Fibroblast of skin of left biceps (primary cell): Measurements from ENCODE around the gene LRCH3.

Experiments
- DNase-seq, 2 experiments: peaks; one replicate each; pipeline ENCODE4 v3.0.0-alpha.2; 2013; ENCODE audit warnings: low read depth in 2 of 2

The LRCH3 gene

GRCh38 chr3:197791113-197791891 lies at the start of gene LRCH3:
LRCH3 (plus strand) TSS chr3:197791254; CDS start chr3:197791279, 25 bp downstream.
- peak in 1 of 2 experiments; percentile 48 for DNase-seq

- DNase-seq, result no peak
Measured at GRCh38 chr3:197742787-197743186, 48.3 kb upstream of the LRCH3 start.

- no peak for DNase-seq
Measured at GRCh38 chr3:197746209-197746608, 44.8 kb upstream of the LRCH3 start.

GRCh38 chr3:197746801-197747237 lies 44.2 kb upstream of the LRCH3 start:
- no peak for DNase-seq

GRCh38 chr3:197748597-197749314 lies 42.3 kb upstream of the LRCH3 start:
- DNase-seq, result peak in 1 of 2 experiments; percentile 41

- DNase-seq, result no peak
Measured at GRCh38 chr3:197749315-197749600, 41.8 kb upstream of the LRCH3 start.

- peak; percentile 55 to 66 for DNase-seq
Measured at GRCh38 chr3:197749601-197750395, 41.3 kb upstream of the LRCH3 start, which contains the start of gene FYTTD1. FYTTD1 (plus strand) TSS chr3:197749883; CDS start chr3:197749972, 89 bp downstream.

- DNase-seq, result no peak
Measured at GRCh38 chr3:197750396-197750831, 40.6 kb upstream of the LRCH3 start.

GRCh38 chr3:197750858-197751737 lies 40.0 kb upstream of the LRCH3 start:
- no peak for DNase-seq

- no peak for DNase-seq
Measured at GRCh38 chr3:197752107-197752506, 38.9 kb upstream of the LRCH3 start.

GRCh38 chr3:197753263-197753662 lies 37.8 kb upstream of the LRCH3 start:
- no peak for DNase-seq

GRCh38 chr3:197756704-197757103 lies 34.4 kb upstream of the LRCH3 start:
- DNase-seq, result no peak

- DNase-seq, result no peak
Measured at GRCh38 chr3:197758512-197758911, 32.5 kb upstream of the LRCH3 start.

GRCh38 chr3:197761784-197762183 lies 29.3 kb upstream of the LRCH3 start:
- no peak for DNase-seq

- DNase-seq, result no peak
Measured at GRCh38 chr3:197775317-197775716, 15.7 kb upstream of the LRCH3 start.

GRCh38 chr3:197782230-197782629 lies 8.8 kb upstream of the LRCH3 start:
- DNase-seq, result no peak

GRCh38 chr3:197784019-197784585 lies 7.0 kb upstream of the LRCH3 start:
- DNase-seq, result no peak

GRCh38 chr3:197787412-197787811 lies 3.6 kb upstream of the LRCH3 start:
- no peak for DNase-seq

GRCh38 chr3:197789309-197789708 lies 1.7 kb upstream of the LRCH3 start:
- DNase-seq, result no peak

- no peak for DNase-seq
Measured at GRCh38 chr3:197790033-197790432, 1.0 kb upstream of the LRCH3 start.
